ENCODE results near the gene IQCN. TPM values are rescaled to one million over a fixed set of nuclear protein-coding genes. Genes with fewer than 3 reads are reported as not detected.

IQCN gene
- total and polyA plus RNA-seq, 2 of the 4 experiments (the other 2 are of a cell fraction), result 0.18 to 0.67 TPM

- H4K8ac ChIP-seq (ENCODE audit: low read depth in 2 of 2, low read length in 2 of 2), result no peak overlapping the region
- H3K14ac ChIP-seq (replicated peaks; ENCODE audit: low read depth, low read length), result no peak overlapping the region
- no peaks in the 10 kb centered on the region for H3K4me1 ChIP-seq (ENCODE audit: control insufficient read depth, insufficient read depth, low read length)
- no peaks in the 10 kb centered on the region for H3K36me3 ChIP-seq (ENCODE audit: control insufficient read depth, insufficient read depth, low read length)
- H2AK5ac ChIP-seq (ENCODE audit: low read depth, low read length), result no peak overlapping the region
- H3K9ac ChIP-seq (ENCODE audit: low read depth, low read length), result no peak overlapping the region
- no peak overlapping the region for H2BK20ac ChIP-seq (ENCODE audit: low read depth, low read length)
- peaks cover 22% of the 10 kb centered on the region for H3K27me3 ChIP-seq (ENCODE audit: control insufficient read depth, insufficient read depth, low read length)
- no peak for ATAC-seq (ENCODE audit: low read depth)
- no peaks in the 10 kb centered on the region for H3K79me1 ChIP-seq (ENCODE audit: low read depth in 1 of 2, low read length in 2 of 2)
- no peak overlapping the region for H3K56ac ChIP-seq (ENCODE audit: extremely low read depth, insufficient read depth, low read length)
- dilution Hi-C loops (cut with HindIII; ENCODE audit: low sequenced_read_pairs, unreplicated experiment) (no loop called here), in situ Hi-C loops (cut with MboI; ENCODE audit: low sequenced_read_pairs) (loop anchor here (5.0 kb wide), 1 partner anchor 141 kb away; no protein-coding TSS in a partner anchor), intact Hi-C loops (cut with micrococcal nuclease) (loop anchor here (5.0 kb wide), 1 partner anchor 81 kb away; the partner anchor contains the start of gene IFI30)
- no peak overlapping the region for H2BK5ac ChIP-seq (ENCODE audit: low read depth, low read length, poor library complexity, severe bottlenecking)
- no peak overlapping the region for H2BK120ac ChIP-seq (ENCODE audit: low read depth, low read length)
- POLR2A ChIA-PET (ENCODE audit: unreplicated experiment), result no interaction called here
- CTCF ChIA-PET, result interaction anchor here (0.7 to 1.5 kb wide), 3 partner anchors 26 to 92 kb away, joined by 3 read pairs; no protein-coding TSS in a partner anchor
- no peak overlapping the region for H2BK15ac ChIP-seq (ENCODE audit: low read depth, low read length)
- WGBS, 2 experiments (ENCODE audit: extremely low coverage in 2 of 2, insufficient read length in 1 of 2), result no CpG with 5 or more reads among the region's 4 CpGs
- H2AFZ ChIP-seq (replicated peaks; ENCODE audit: low read length, poor library complexity), result no peak overlapping the region
- TF ChIP-seq CTCF (conservative IDR thresholded peaks at IDR 0.05; ENCODE audit: low read depth, low read length) (no peak), POLR2A (IDR thresholded peaks at IDR 0.05; ENCODE audit: low read depth, low read length) (no peak), FOS (IDR thresholded peaks at IDR 0.05; ENCODE audit: low read depth, low read length) (no peak), RCOR1 (IDR thresholded peaks at IDR 0.05; ENCODE audit: insufficient replicate concordance, low read length) (no peak), SMC3 (IDR thresholded peaks at IDR 0.05; ENCODE audit: low read depth, low read length) (no peak), NFE2L2 (IDR thresholded peaks at IDR 0.05; ENCODE audit: low read depth, low read length) (no peak), RAD21 (IDR thresholded peaks at IDR 0.05; ENCODE audit: low read length) (no peak), BHLHE40 (IDR thresholded peaks at IDR 0.05; ENCODE audit: low read depth, low read length) (no peak), ELK1 (IDR thresholded peaks at IDR 0.05; ENCODE audit: borderline replicate concordance, low read depth, low read length) (no peak), USF2 (IDR thresholded peaks at IDR 0.05; ENCODE audit: low read depth, low read length) (no peak)
- H3K4me3 ChIP-seq (ENCODE audit: insufficient read depth, low read depth, low read length), result no peak overlapping the region
- no peak overlapping the region for H3K4ac ChIP-seq (ENCODE audit: low read depth, low read length)
- no peak for DNase-seq
- no peak overlapping the region for H3K4me2 ChIP-seq (ENCODE audit: low read depth, low read length)
- H3K27ac ChIP-seq (ENCODE audit: insufficient read depth, low read length), result no peak overlapping the region
- H3K18ac ChIP-seq (ENCODE audit: low read depth, low read length), result no peak overlapping the region
- no peaks in the 10 kb centered on the region for H4K20me1 ChIP-seq (ENCODE audit: insufficient read depth, low read length)
- no peaks in the 10 kb centered on the region for H3K9me3 ChIP-seq (ENCODE audit: control insufficient read depth, insufficient read depth, low read length)
- H3K23ac ChIP-seq (ENCODE audit: low read depth, low read length), result no peak overlapping the region
- BruUV-seq (replicated peaks), result no TSS peak
- H4K91ac ChIP-seq (ENCODE audit: insufficient read depth, low read depth, low read length), result no peak overlapping the region
- H4K5ac ChIP-seq (ENCODE audit: low read depth, low read length), result no peak overlapping the region
- no peak overlapping the region for H2AK9ac ChIP-seq (replicated peaks; ENCODE audit: low read depth, low read length, poor library complexity)
- H3K9me1 ChIP-seq (ENCODE audit: insufficient read depth, low read length), result no peaks in the 10 kb centered on the region
These were observed 21.1 kb downstream of the IQCN start for GRCh38 chr19:18253130-18253529.

All from IMR-90 (cell line).